PC-3 (cell line): Measurements from ENCODE around the gene MRRF.

ENCODE experiments used
- EZH2 ChIP-seq: fragments of 300-600 bp; sonication (generic); IDR thresholded peaks from one replicate; pipeline ENCODE4 v1.6.1; 2017; ENCODE audit warnings: antibody characterized with exemption, mild to moderate bottlenecking, low read length; ENCODE audit not compliant: unreplicated experiment
- EZH2phosphoT487 ChIP-seq: fragments of 300-600 bp; sonication (generic); IDR thresholded peaks from 2 replicates; pipeline ENCODE4 v1.6.1; 2018; ENCODE audit warnings: mild to moderate bottlenecking, antibody characterized with exemption, low read length, borderline replicate concordance
- TF ChIP-seq, protein P1 (sequence below): fragments of 300-600 bp; sonication (generic); conservative IDR thresholded peaks from 2 replicates; pipeline ENCODE4 v1.5.1; 2017; ENCODE audit warnings: antibody characterized with exemption, low read depth, mild to moderate bottlenecking, low read length

DNA sequence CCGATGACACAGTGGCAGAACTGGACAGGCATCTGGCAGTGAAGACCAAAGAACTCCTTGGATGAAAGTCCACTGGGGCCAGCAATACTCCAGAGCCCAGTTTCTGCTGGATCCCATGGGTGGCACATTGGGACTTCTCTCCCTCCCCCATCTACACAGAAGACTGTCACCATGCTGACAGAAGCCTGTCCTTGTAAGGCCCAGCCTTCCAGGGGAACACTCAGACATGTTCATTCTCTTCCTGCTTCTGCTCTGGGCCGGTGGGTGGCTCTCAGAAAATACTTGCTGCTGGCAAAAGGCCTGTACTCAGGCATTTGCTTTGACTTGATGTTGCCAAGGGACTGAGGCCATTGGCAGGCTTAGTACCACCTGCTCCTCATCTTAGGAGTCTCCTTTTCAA lies 57.9 kb downstream of the MRRF start:
- TF ChIP-seq, protein P1, sequence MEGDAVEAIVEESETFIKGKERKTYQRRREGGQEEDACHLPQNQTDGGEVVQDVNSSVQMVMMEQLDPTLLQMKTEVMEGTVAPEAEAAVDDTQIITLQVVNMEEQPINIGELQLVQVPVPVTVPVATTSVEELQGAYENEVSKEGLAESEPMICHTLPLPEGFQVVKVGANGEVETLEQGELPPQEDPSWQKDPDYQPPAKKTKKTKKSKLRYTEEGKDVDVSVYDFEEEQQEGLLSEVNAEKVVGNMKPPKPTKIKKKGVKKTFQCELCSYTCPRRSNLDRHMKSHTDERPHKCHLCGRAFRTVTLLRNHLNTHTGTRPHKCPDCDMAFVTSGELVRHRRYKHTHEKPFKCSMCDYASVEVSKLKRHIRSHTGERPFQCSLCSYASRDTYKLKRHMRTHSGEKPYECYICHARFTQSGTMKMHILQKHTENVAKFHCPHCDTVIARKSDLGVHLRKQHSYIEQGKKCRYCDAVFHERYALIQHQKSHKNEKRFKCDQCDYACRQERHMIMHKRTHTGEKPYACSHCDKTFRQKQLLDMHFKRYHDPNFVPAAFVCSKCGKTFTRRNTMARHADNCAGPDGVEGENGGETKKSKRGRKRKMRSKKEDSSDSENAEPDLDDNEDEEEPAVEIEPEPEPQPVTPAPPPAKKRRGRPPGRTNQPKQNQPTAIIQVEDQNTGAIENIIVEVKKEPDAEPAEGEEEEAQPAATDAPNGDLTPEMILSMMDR: no peak
- TF ChIP-seq EZH2 (no peak), EZH2phosphoT487 (no peak)
